ENCODE data around the gene SPSB1.

SPSB1 gene

DNA sequence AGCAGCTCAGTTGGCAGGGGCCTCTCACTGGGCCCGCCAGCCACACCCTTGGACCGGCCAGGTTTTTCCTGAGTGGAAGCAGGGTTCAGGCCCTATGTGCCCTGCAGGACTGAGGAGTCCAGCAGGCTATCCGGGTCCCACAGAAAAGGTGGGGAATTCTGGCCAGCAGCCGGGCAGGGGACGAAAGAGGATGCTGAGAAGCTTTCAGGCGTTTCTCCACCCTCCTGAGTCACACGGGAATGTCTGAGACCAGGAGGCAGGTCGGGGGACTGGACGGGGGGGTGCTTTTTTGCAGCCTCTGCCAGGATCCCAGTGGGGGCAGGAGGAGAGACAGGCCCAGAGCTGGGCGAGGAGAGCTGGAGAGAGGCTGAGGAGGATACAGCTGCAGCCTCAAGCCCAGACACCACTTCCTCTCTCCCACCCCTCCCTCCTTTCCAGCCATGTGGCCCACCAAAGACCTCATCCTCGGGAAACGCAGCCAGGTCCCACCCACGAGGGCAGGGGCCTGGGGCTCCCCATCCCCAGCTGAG lies 105.4 kb downstream of the SPSB1 start:
- no peak for DNase-seq

DNA sequence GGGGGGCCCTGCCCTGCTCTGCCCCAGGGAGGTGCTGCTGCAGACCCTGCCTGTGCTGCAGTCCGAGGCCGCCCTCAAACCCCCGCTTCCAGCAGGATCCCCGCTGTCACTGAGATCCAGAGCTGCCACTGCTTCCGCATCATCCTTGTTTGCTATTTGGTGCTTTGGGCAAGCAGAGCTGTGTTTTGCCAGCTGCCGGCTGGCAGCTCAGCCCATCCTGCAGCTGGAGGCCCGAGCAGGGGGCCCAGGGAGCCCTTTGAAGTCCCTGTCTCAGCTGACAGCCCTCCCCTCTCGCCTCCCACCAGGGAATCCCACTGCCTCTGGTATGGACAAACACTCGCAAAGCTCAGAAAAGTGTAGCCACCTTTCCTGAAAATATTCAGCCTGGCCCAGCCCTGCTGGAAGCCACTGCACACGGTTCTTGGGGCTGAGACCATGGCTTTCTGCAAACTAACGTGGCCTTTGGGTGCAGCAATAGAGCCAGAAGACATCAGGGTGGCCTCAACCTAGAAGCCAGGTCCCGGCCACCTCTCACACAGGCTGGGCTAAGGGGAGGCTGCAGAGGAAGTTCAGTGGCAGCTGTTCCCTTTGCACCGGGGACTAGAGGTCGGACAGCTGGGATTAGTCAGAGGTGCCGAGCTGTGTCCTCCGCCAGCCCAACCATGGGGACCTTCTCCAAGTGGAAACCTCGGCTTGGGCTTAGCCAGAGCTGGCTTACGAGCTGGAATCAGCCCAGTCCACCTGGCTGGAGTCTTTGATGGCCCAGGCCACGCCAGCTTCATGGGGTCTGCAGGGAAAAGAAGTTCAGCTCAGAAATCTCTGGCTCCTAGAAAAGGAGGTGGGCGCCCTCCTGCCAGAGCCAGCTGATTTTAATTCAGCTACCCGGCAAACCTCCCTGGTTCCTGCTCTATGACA lies 107.1 kb downstream of the SPSB1 start:
- DNase-seq, result no peak

DNA sequence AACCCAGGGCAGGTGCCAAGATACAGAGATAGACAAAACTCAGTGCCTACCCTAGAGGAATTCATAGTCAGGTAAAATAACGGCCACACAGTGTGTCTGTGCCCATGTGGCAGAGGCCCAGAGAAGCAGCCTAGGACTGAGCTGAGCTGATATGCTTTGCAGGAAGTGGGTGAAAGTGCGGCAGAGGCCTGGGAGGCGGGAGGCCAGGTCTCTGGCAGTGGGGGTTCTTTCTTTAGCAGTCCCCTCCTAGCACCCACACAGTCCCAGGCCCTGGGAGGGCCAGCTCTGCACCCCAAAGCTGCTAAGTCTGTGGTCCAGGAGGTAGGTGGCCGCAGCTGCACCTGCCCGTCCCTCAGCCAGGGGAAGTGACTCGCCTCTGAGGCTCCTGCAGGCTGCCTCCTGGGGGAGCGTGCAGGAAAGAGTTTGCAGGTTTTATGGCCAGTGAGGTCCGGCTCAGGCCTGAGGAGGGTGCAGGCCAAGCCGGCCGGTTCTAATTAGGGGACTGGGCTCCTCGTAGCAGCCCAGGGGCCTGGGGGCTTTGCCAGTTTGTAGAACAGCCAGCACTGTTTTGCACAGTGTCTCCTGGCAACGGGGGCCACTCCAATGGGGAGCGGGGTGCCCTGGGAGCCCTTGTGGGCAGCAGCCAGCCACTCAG lies 107.9 kb downstream of the SPSB1 start:
- peak; percentile 32 for DNase-seq

DNA sequence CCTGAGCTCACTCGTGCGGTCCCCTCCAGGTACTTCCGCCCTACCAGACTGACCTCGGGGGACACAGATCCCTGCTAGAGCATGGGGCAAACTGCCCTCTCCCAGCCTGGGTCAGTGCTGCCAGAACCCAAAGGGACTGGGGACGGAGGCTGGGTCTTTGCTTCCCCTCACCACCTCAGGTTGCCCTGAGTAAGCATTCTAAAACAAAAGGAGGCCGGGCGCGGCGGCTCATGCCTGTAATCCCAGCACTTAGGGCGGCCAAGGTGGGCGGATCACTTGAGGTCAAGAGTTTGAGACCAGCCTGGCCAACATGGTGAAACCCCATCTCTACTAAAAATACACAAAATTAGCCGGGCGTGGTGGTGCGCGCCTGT lies 108.4 kb downstream of the SPSB1 start:
- DNase-seq, result no peak

DNA sequence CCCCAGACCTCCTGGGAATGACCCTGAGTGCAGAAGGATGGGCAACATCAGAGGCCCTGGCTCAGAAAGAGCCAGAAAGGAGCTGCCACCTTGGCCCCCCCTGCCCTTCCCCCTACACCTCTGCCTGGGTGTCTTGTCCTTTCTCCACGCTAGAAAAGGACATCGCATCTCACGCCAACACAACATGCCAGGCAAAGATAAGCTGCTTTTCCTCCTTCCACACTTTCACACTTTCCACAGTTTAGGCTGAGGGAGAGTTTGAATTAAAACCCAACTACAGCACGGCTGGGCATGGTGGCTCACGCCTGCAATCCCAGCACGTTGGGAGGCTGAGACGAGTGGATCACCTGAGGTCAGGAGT lies 109.5 kb downstream of the SPSB1 start:
- DNase-seq, result no peak

DNA sequence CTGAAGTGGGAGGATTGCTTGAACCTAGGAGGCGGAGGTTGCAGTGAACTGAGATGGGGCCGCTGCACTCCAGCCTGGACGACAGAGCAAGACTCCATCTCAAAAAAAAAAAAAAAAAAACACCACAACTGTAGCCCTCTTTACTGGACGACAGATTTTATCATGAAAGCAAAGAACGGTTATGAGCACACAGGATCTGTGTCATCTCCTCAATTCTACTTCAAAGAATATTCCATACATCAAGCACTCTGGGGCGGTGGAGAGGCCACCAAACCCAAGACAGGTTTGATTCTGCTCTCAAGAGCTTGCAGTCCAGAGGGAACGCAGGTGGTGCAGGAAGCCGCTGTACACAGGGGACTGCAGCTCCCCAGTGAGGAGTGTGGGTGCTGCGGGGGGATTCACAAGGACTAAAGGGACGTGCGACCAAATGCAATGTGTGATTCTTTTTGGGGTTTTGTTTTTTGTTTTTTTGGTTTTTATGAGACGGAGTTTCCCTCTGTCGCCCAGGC lies 110.1 kb downstream of the SPSB1 start:
- DNase-seq, result no peak

DNA sequence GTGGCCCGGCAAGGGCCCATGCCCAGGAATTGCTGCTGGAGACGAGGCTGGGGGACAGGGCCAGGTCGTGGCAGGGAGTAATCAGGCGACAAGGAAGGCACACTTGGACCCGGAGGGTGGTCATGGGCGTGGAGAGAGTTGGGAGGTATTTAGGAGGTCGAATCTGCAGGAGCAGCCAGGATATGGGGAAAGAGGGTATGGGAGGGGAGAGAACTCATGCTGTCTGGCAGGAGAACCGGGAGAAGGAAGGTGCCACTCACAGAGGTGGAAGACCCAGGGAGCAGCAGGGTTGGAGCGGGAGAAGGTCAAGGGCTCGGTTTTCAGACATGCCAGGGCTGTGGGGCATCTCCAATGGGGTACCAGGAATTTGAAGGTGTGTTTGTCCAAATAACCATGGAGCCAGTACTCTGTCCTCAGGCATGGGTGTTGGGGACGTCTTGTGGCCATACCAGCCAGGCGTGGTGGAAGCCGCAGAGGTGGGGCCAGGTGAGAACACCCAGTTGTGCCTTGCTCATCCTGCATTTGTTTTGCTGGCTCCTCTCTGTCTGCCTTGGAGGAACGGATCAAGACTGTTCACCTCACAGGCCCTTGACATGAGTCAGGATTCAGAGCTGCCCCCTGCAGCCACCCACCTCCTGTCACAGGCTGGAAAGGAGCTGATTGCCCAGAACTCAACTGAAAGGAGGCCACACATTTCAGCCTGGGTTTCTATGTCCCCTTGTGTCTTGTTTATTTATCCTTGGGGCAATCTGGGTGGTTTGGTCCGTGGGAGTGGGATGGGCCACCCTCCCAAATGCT lies 111.6 kb downstream of the SPSB1 start:
- no peak for DNase-seq

DNA sequence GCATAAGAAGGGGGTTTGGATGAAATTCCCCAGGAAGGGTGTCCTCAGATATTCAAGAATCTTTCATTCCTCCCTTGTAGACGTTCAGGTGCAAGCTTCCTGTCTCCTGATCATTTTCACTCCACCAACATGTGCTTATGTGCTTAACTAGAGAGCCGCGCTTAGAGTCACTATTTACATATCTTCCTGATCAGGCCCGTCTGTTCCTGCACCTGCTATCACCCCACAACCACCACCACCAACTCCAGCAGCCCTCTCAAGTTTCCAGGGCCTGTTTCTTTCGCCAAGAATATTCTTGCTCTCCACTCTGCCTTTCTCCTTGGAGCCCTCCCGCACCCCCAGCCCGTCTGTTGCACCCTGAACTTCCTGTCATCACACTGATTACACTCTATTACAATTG lies 113.4 kb downstream of the SPSB1 start:
- no peak for DNase-seq

DNA sequence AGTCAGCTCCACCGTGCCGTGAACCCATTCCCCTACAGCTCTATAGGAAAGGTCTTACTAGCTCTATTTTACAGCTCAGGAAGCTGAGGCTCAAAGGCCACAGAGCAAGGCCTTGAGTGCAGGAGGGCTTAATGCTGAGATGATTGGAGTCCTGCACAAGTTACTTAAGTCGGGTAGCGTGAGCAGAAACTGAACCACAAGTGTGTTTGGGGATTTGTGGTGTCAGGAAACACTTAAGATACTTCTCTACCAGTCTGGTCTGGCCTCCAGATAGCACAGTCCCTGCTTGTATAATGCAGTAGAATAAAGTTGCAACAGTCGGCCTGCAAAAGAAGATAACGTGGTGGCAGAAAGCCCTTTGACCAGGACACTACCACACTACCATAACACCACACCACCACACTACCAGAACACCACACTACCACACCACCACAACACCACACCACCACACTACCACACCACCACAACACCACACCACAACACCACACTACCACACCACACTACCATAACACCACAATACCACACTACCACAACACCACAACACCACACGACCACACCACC lies 118.1 kb downstream of the SPSB1 start:
- peak; percentile 37 for DNase-seq

DNA sequence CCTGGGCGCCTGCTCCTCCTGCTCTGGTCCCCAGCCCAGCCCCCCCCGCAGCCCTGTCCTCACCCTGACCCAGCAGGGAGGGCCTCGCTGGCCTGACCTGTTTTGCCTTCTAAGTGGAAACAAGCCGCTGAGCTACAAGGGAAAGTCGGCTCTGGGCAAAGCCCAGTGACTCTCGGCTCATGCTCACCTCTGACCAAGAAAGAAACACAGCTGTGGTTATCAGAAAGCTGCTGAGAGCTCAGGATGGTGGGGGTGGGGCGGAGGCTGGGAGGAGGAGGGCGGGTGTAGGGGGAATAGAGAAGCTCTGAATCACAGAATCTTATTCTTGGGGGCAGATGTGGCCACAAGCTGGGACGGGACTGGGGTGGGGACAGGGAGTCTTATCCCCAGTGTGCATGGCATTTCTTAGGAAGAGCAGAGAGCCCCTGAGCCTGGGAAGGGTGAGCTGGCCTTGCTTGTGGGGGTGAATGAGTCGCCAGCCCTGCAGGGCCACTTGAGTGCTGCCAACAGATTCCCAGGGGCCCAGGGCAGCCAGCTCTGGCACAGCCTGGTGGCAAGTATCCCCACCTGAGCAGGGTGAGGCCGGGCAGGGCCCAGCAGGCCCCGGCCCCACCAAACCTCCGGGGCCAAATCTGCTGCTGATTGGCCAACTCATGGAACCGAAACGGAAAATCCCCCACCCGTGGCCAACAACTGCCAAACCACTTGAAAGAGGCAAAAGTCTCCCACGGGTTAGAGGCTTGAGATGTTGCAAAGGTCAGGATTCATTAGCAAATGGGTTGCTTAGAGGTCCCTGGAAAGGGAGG lies 120.6 kb downstream of the SPSB1 start:
- peak; percentile 92 for DNase-seq

DNA sequence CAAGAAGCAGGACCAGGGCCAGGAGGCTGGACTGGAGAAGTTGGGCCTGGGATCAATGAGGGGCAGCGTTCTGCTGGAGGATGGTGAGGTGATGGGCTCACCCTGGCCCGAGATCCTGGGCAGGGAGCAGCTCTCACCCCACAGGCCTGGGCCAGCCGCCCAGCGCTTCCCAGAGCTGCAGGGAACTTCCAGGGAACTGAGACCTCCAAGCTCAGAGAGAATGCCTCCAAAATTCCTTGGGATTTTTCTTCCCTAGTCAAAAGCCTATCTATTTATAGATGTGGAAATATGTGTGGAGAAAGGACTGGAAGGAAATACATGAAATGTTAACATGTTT lies 121.2 kb downstream of the SPSB1 start:
- no peak for DNase-seq

DNA sequence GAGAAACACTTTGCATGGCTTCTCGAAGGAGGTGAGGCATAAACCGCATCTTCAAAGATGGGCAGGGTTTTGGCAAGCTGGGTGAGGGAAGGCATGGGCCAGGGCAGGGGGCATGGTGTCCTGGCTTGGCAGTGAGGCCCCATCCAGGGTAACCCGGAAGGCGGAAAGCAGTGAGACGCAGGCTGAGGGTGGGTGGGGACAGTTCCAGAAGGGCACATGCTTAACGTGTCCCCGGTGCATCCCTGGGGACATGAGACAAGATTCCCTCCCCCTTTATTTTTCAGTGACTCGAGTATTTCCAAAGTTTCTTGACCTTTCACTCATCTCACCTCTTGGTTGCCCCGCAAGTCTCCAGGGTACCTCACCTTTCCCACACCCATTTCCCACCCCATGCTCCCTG lies 123.8 kb downstream of the SPSB1 start:
- DNase-seq, result no peak

DNA sequence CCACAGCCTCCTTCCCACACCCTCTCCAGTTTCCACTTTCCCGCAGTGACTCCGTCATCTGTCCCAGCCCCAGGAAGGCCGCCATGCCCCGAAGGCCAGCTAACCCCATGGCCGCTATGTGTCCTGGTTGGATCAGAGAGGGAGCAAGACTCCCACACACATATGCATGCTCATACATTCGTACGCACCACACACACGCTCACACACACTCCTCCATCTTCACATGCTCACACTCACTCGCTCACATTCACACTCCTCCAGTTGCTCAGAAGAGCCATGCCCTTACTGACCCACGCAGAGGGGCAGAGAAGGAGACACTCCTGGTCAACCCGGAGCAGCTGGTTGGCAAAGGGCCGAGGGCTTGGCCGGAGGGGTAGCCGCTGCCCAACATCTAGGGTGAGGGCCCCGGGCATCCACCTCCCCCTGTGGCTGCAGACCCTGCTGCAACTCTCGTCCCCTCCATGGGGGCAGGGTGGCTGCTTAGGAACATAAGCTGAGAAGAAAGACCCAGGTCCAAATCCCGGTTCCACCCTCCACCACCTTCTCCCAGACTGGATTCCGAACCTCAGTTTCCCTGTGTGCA lies 124.3 kb downstream of the SPSB1 start:
- DNase-seq, result no peak

DNA sequence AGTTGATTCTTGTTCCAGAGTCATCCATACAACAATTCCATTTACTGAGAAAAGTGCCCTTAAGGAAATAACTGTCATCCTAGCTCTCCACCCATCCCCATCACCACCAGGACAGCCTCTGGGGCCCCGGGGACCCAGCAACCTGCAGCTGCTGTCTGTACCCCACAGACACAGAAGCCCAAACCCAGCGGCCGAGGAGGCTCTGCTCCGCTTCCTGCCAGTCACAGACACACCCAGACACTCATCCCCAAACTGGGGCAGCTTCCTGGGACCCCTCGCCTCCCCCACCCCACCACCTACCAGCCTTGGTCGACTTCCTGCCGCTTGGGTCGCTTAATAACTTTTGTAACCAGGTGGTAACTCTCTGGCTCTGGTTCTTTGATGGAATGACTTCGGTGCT lies 125.0 kb downstream of the SPSB1 start:
- peak; percentile 72 for DNase-seq

DNA sequence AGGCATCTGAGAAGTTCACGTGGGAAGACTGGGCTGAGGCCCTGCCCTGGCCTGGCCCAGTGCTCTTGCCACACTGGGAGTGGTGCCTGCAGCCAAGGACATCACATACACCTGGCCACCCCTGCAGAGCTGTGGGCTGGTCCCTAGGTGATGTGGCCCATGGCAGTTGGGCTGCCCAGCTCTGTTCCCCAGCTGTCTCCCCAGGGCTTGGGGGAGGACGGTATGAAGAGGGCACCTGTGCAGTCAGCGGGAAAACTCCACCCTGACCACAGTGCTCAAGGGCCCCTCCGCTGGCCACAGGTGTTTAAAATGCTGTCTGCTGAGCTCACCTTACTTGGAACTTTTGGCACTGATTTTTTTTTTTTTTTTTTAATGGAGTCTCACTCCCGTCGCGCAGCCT lies 126.2 kb downstream of the SPSB1 start:
- DNase-seq, result no peak

Measured in activated CD4-positive, alpha-beta T cell treated with anti-CD3 and anti-CD28 coated beads, Interleukin-10, Interleukin-2, amounts not matched to agents 100 ng/mL and 50 ng/mL, durations not matched to agents 16 hours and 8 hours (primary cell).